Loucy (cell line): ENCODE measurements around the gene C1QC.
"Not testable (repeated sequence)": the region's sequence is repeated elsewhere in the genome, so short reads cannot be mapped to it uniquely, and the experiment has no call there.

Experiments used
- EZH2phosphoT487 ChIP-seq: fragments of 200-600 bp; IDR thresholded peaks from 2 replicates; pipeline ENCODE4 v1.6.1; 2018; ENCODE audit warnings: antibody characterized with exemption, mild to moderate bottlenecking, moderate library complexity, borderline replicate concordance
- TF ChIP-seq, protein P1 (sequence below): fragments of 200-600 bp; sonication (generic); conservative IDR thresholded peaks from 2 replicates; pipeline ENCODE4 v1.5.1; 2014; ENCODE audit warnings: mild to moderate bottlenecking, antibody characterized with exemption, low read length

GRCh38 chr1:22676151-22676550 lies 32.7 kb downstream of the C1QC start:
- TF ChIP-seq, protein P1, sequence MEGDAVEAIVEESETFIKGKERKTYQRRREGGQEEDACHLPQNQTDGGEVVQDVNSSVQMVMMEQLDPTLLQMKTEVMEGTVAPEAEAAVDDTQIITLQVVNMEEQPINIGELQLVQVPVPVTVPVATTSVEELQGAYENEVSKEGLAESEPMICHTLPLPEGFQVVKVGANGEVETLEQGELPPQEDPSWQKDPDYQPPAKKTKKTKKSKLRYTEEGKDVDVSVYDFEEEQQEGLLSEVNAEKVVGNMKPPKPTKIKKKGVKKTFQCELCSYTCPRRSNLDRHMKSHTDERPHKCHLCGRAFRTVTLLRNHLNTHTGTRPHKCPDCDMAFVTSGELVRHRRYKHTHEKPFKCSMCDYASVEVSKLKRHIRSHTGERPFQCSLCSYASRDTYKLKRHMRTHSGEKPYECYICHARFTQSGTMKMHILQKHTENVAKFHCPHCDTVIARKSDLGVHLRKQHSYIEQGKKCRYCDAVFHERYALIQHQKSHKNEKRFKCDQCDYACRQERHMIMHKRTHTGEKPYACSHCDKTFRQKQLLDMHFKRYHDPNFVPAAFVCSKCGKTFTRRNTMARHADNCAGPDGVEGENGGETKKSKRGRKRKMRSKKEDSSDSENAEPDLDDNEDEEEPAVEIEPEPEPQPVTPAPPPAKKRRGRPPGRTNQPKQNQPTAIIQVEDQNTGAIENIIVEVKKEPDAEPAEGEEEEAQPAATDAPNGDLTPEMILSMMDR: not testable (repeated sequence)
- not testable (repeated sequence) for TF ChIP-seq EZH2phosphoT487
